IPS-18c (cell line): Measurements from ENCODE around the gene AKR1C8.
"Not testable (repeated sequence)": the region's sequence is repeated elsewhere in the genome, so short reads cannot be mapped to it uniquely, and the experiment has no call there.

Experiments used
- H3K4me3 ChIP-seq: 2 replicates; pipeline ENCODE4 v1.7.0; 2013; ENCODE audit warnings: low read depth, mild to moderate bottlenecking, low read length, moderate library complexity; ENCODE audit not compliant: insufficient read depth
- H3K9me3 ChIP-seq: one replicate; pipeline ENCODE4 v1.6.1; 2013; ENCODE audit warnings: mild to moderate bottlenecking, low read length, moderate library complexity; ENCODE audit not compliant: control insufficient read depth, insufficient read depth

The AKR1C8 gene

DNA sequence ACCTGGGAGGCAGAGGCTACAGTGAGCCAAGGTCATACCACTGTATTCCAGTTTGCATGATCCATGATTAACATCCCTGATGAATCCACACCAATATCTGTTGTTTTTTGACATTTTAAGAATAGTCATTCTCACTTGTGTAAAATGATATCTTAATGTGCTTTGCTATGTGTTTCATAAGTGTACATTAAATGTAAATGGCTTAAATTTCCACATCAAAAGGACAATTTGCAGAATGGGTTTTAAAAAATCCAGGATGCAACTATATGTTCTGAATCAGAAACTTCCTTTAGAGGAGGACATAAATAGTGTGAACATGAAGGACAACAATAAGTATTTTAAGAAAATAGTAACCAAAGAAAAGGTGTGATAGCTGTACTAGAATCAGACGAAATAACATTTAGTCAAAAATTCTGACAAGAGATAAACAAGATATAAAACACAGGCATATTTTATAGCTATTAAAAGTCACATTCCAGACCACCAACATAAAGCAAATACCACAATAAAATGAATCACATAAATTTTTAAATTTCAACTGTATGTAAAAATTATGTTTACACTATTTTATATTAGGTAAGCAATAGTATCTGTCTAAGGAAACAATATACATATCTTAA lies 48.4 kb downstream of the AKR1C8 start:
- Histone ChIP-seq H3K9me3 (peaks cover 6% of the 10 kb centered on the region), H3K4me3 (no peak overlapping the region)

GRCh38 chr10:5135581-5135980 lies 49.4 kb downstream of the AKR1C8 start:
- Histone ChIP-seq H3K9me3 (peaks cover 6% of the 10 kb centered on the region), H3K4me3 (no peak overlapping the region)

- Histone ChIP-seq H3K4me3 (no peak overlapping the region), H3K9me3 (peaks cover 4% of the 10 kb centered on the region)
Measured at GRCh38 chr10:5125315-5126044, 59.5 kb downstream of the AKR1C8 start.

- peaks cover 4% of the 10 kb centered on the region for H3K9me3 ChIP-seq
- no peak overlapping the region for H3K4me3 ChIP-seq
Measured at GRCh38 chr10:5123886-5124285, 61.1 kb downstream of the AKR1C8 start.

DNA sequence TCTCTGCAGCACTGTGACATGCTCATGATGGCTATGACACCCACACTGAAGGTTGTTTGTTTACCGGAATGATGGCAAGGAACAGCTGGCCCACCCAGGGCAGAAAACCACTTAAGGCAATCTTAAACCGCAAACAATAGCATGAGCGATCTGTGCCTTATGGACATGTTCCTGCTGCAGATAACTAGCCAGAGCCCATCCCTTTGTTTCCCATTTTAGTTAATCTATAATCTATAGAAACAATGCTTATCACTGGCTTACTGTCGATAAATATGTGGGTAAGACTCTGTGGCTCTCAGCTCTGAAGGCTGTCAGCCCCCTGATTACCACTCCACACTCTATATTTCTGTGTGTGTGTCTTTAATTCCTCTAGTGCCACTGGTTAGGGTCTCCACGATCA lies 65.0 kb downstream of the AKR1C8 start:
- not testable (repeated sequence) for H3K4me3 ChIP-seq, H3K9me3 ChIP-seq

- Histone ChIP-seq H3K4me3 (no peak overlapping the region), H3K9me3 (peaks cover 4% of the 10 kb centered on the region)
Measured at GRCh38 chr10:5117026-5117425, 67.9 kb downstream of the AKR1C8 start.

DNA sequence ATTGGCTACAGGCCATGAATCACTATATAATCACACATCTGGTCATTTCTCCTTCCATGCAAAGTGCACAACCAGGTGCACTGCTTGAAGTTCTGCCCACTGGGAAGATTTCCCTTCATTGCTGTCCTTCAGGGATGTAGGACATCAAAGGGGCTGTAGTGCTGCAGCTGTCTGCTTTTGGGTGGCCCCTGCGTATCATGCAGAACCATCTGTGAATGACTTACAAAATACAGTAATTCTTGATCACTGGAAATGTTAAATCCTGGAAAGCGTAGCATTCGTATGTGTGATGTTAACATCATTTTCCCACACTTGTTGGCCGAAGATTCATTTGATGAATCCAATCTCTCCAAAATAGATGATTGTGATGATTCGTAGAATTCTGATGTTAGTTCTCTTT lies 68.3 kb downstream of the AKR1C8 start:
- no peak overlapping the region for H3K4me3 ChIP-seq
- H3K9me3 ChIP-seq, result peaks cover 4% of the 10 kb centered on the region

GRCh38 chr10:5109861-5110260 lies 75.1 kb downstream of the AKR1C8 start:
- not testable (repeated sequence) for H3K4me3 ChIP-seq, H3K9me3 ChIP-seq

- peaks cover 2% of the 10 kb centered on the region for H3K9me3 ChIP-seq
- H3K4me3 ChIP-seq, result no peak overlapping the region
Measured at GRCh38 chr10:5108658-5109416, 76.1 kb downstream of the AKR1C8 start.

GRCh38 chr10:5107860-5108526 lies 77.0 kb downstream of the AKR1C8 start:
- no peak overlapping the region for H3K4me3 ChIP-seq

GRCh38 chr10:5106553-5106952 lies 78.4 kb downstream of the AKR1C8 start:
- peaks cover 2% of the 10 kb centered on the region for H3K9me3 ChIP-seq
- no peak overlapping the region for H3K4me3 ChIP-seq

More at GRCh38 chr10:5107860-5108526, 77.0 kb downstream of the AKR1C8 start:
- H3K9me3 ChIP-seq, result peaks cover 2% of the 10 kb centered on the region

DNA sequence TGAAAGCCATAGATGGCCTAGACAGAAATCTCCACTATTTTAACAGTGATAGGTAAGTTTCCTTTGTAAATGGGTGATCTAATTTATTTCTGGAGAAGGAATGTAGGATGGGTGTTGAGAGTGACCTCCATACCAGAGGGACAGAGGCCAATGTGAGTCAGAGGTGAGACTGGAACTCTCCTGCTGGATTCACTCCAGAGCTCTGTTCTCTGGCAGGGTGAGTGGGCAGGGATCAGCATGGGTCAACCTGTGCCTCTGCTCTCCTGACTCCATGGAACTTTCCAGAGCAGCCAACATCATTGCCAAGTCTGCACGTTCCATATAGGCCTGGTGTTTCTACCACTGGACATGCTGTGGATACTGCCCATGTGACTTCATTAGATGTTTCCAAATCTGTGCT lies 79.3 kb downstream of the AKR1C8 start:
- H3K9me3 ChIP-seq, result peaks cover 2% of the 10 kb centered on the region
- H3K4me3 ChIP-seq, result no peak overlapping the region
